Measurements from ENCODE around the gene SCN5A. TPM values are rescaled to one million over a fixed set of nuclear protein-coding genes. Genes with fewer than 3 reads are reported as not detected.

Gene SCN5A
- total RNA-seq, 4 donors from 2014 or later: 0.39 to 0.42 TPM; not detected in 2

- intact Hi-C loops (cut with DNase I; ENCODE audit: low total_unique reads): no loop called here
- 64 to 79% methylated on average over 15 of the region's 16 CpGs for WGBS, 2 donors
- H3K4me3 ChIP-seq (ENCODE audit: low read depth, poor library complexity, severe bottlenecking): no peak overlapping the region
- TF ChIP-seq POLR2A (IDR thresholded peaks at IDR 0.05) (no peak), CTCF (IDR thresholded peaks at IDR 0.05) (no peak)
- DNase-seq (ENCODE audit: low spot score in 2 of 2): peak in 1 of 2 donors; percentile 70
Measured at GRCh38 chr3:38542401-38543298, 106.8 kb downstream of the SCN5A start.

GRCh38 chr3:38541806-38542205 lies 107.7 kb downstream of the SCN5A start:
- DNase-seq (ENCODE audit: low spot score in 2 of 2): no peak
- H3K4me3 ChIP-seq (ENCODE audit: low read depth, poor library complexity, severe bottlenecking): no peak overlapping the region
- TF ChIP-seq POLR2A (IDR thresholded peaks at IDR 0.05): no peak
- no peak for TF ChIP-seq CTCF (IDR thresholded peaks at IDR 0.05)
- WGBS, 2 donors: 67 to 76% methylated on average over 9 of the region's 9 CpGs
- intact Hi-C loops (cut with DNase I; ENCODE audit: low total_unique reads): no loop called here

GRCh38 chr3:38538773-38539353 lies 110.6 kb downstream of the SCN5A start:
- WGBS, 2 donors: 61 to 73% methylated on average over 7 to 8 of the region's 8 CpGs
- intact Hi-C loops (cut with DNase I; ENCODE audit: low total_unique reads): no loop called here

GRCh38 chr3:38536671-38537070 lies 112.8 kb downstream of the SCN5A start:
- TF ChIP-seq POLR2A (IDR thresholded peaks at IDR 0.05) (no peak), CTCF (IDR thresholded peaks at IDR 0.05) (no peak)
- intact Hi-C loops (cut with DNase I; ENCODE audit: low total_unique reads): no loop called here
- H3K4me3 ChIP-seq (ENCODE audit: low read depth, poor library complexity, severe bottlenecking): no peak overlapping the region
- no peak for DNase-seq (ENCODE audit: low spot score in 2 of 2)
- WGBS, 2 donors: 85 to 88% methylated on average over 3 of the region's 3 CpGs

More at GRCh38 chr3:38538773-38539353, 110.6 kb downstream of the SCN5A start:
- DNase-seq (ENCODE audit: low spot score in 2 of 2): no peak
- H3K4me3 ChIP-seq (ENCODE audit: low read depth, poor library complexity, severe bottlenecking): no peak overlapping the region
- TF ChIP-seq POLR2A (IDR thresholded peaks at IDR 0.05) (no peak), CTCF (IDR thresholded peaks at IDR 0.05) (no peak)

GRCh38 chr3:38534604-38535003 lies 114.9 kb downstream of the SCN5A start:
- 95 to 98% methylated on average over 7 of the region's 7 CpGs for WGBS, 2 donors
- TF ChIP-seq POLR2A (IDR thresholded peaks at IDR 0.05): no peak
- TF ChIP-seq CTCF (IDR thresholded peaks at IDR 0.05): no peak
- no peak overlapping the region for H3K4me3 ChIP-seq (ENCODE audit: low read depth, poor library complexity, severe bottlenecking)
- intact Hi-C loops (cut with DNase I; ENCODE audit: low total_unique reads): no loop called here
- no peak for DNase-seq (ENCODE audit: low spot score in 2 of 2)
